ENCODE data around the gene GPR42. TPM values are rescaled to one million over a fixed set of nuclear protein-coding genes. Genes with fewer than 3 reads are reported as not detected.

The GPR42 gene
- total RNA-seq, 1 donor from 2014 or later: not detected

DNA sequence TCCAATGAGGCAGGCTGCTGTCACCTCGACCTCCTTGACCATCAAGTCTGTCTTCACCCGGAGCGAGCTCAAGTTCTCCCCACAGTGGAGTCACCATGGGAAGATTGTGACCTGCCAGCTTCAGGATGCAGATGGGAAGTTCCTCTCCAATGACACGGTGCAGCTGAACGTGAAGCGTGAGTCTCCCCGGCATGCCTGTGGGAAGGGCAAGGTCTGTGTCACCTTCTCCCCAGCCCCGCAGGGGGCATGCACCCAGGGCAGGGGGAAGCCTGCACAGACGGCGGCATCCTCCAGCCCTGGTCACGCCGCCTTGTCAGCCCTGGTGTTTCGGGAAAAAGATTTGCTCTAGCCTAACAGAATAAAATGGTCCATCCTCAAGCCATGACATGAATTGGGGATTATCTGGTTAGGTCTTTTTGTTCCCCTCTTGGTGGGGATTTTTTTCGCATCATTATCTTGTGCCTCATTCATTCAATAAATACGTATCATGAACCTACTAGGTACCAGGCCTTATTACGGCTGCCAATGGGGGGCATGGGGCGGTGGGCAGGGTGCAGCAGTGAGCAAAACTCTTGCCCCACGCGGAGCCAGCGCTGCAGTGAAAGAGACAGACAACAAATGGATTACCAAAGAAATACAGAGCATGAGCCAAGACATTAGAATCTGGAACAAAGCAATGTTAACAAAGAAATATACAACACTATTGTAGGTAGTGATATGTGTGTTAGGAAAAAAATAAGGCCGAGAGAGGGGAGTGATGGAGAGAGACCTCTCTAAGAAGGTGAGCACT lies 34.5 kb upstream of the GPR42 start:
- H3K27ac ChIP-seq: no peak overlapping the region
- H3K27me3 ChIP-seq: no peaks in the 10 kb centered on the region
- intact Hi-C loops (cut with DNase I): no loop called here
- no peak overlapping the region for H3K4me3 ChIP-seq
- H3K9me3 ChIP-seq: no peaks in the 10 kb centered on the region
- TF ChIP-seq CTCF (IDR thresholded peaks at IDR 0.05): no peak
- H3K4me1 ChIP-seq: no peaks in the 10 kb centered on the region
- no peak for DNase-seq (ENCODE audit: low spot score in 2 of 2)
- H3K36me3 ChIP-seq: no peaks in the 10 kb centered on the region

GRCh38 chr19:35337097-35337983 lies 33.5 kb upstream of the GPR42 start:
- intact Hi-C loops (cut with DNase I): no loop called here
- TF ChIP-seq CTCF (IDR thresholded peaks at IDR 0.05): no peak
- no peaks in the 10 kb centered on the region for H3K9me3 ChIP-seq
- H3K4me3 ChIP-seq: no peak overlapping the region
- no peaks in the 10 kb centered on the region for H3K4me1 ChIP-seq
- no peaks in the 10 kb centered on the region for H3K36me3 ChIP-seq
- H3K27ac ChIP-seq: no peak overlapping the region
- no peak for DNase-seq (ENCODE audit: low spot score in 2 of 2)
- H3K27me3 ChIP-seq: no peaks in the 10 kb centered on the region

DNA sequence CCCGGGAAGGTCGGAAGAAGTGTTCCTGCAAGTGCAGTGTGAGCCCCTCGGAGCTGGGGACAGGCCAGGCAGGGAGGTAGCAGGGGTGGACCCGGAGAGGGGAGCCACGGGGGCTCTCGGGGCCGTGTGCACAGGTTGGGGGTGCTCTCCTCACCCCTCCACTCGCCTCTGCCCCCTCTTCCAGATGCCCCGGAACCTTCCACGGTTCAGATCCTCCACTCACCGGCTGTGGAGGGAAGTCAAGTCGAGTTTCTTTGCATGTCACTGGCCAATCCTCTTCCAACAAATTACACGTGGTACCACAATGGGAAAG lies 32.9 kb upstream of the GPR42 start:
- no peak for DNase-seq (ENCODE audit: low spot score in 2 of 2)
- intact Hi-C loops (cut with DNase I): no loop called here
- Histone ChIP-seq H3K9me3 (no peaks in the 10 kb centered on the region), H3K4me3 (no peak overlapping the region), H3K4me1 (no peaks in the 10 kb centered on the region), H3K27ac (no peak overlapping the region), H3K36me3 (no peaks in the 10 kb centered on the region), H3K27me3 (no peaks in the 10 kb centered on the region)
- TF ChIP-seq CTCF (IDR thresholded peaks at IDR 0.05): no peak

DNA sequence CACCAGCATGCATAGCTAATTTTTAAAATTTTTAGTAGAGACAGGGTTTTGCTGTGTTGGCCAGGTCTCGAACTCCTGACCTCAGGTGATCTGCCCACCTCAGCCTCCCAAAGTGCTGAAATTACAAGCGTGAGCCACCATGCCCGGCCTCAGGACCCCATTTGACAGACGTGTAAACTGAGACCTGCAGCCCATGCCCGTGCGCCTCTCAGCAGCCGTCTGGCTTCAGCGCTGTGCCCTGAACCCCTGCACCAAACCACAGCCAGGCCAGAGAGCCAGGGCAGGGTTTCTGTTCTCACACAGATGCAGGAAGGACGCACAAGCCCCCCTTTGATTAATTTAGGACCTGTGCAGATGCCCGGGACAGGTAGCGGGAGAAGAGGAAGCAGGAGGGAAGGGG lies 30.4 kb upstream of the GPR42 start:
- H3K27ac ChIP-seq: no peak overlapping the region
- no peaks in the 10 kb centered on the region for H3K27me3 ChIP-seq
- TF ChIP-seq CTCF (IDR thresholded peaks at IDR 0.05): no peak
- H3K4me3 ChIP-seq: no peak overlapping the region
- intact Hi-C loops (cut with DNase I): no loop called here
- DNase-seq (ENCODE audit: low spot score in 2 of 2): no peak
- no peaks in the 10 kb centered on the region for H3K4me1 ChIP-seq
- H3K36me3 ChIP-seq: no peaks in the 10 kb centered on the region
- no peaks in the 10 kb centered on the region for H3K9me3 ChIP-seq

DNA sequence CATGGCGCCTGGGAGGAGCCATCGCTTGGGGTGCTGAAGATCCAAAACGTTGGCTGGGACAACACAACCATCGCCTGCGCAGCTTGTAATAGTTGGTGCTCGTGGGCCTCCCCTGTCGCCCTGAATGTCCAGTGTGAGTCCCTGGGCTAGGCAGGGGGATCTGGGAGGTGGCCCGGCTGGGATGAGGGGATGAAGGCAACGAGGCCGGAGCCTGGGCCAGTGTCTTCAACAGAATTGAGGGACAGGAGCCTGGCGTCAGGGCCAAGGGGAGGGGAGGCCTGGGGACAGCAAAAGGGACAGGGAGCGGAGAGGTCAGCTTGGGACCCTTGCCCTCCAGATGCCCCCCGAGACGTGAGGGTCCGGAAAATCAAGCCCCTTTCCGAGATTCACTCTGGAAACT lies 29.9 kb upstream of the GPR42 start:
- Histone ChIP-seq H3K27ac (no peak overlapping the region), H3K4me1 (no peaks in the 10 kb centered on the region), H3K4me3 (no peak overlapping the region), H3K27me3 (no peaks in the 10 kb centered on the region), H3K9me3 (no peaks in the 10 kb centered on the region), H3K36me3 (no peaks in the 10 kb centered on the region)
- intact Hi-C loops (cut with DNase I): no loop called here
- TF ChIP-seq CTCF (IDR thresholded peaks at IDR 0.05): no peak
- DNase-seq (ENCODE audit: low spot score in 2 of 2): no peak
